OCI-LY7 (cell line): Measurements from ENCODE around the gene MED27.

ENCODE experiments used
- CTCF ChIP-seq: fragments of 200-600 bp; sonication (generic); conservative IDR thresholded peaks from 2 replicates; pipeline ENCODE4 v1.5.1; 2014; ENCODE audit warnings: mild to moderate bottlenecking, antibody characterized with exemption, low read length, moderate library complexity, mixed read lengths
- EZH2phosphoT487 ChIP-seq: fragments of 200-600 bp; sonication (generic); IDR thresholded peaks from 2 replicates; pipeline ENCODE4 v1.6.1; 2018; ENCODE audit warnings: low read depth, borderline replicate concordance, mild to moderate bottlenecking, mixed run types, antibody characterized with exemption, low read length, moderate library complexity, mixed read lengths

DNA sequence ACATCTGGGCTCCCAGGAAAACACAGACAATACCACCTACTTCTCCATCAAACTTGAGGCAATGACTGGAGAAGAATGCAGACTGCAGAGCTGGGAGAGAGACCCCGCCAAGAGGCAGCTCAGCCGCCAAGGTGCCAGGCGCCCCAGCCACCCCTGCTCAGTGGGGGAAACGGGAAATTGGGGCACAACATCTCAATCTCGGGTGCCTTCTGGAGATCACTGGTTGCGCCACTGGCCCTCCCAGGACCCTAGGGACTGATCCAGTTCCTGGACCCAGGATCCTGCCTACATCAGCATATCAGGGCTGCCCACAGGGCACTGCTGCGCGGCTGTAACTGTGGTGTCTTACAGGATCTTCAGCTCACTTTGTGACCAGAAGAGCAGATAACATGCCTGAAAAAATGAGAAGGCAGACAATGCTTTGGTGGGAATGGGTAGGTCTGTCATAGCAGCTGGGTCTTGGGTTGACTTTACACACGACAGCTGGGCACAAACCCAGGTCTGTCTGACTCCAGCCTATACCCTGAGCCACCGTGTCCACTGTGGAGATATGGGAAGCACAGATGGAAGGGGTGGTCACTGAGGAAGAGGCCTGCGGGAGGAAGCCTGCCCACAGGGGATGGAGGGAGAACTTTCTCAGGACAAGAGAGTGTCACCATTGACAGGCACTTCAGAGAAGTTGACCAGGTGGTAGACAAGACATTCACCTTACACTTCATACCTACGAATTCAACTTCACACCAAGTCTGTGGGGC lies 204.6 kb downstream of the MED27 start:
- TF ChIP-seq CTCF (no peak), EZH2phosphoT487 (no peak)
